ENCODE data around the gene SMIM14.
"Not testable (repeated sequence)": the region's sequence is repeated elsewhere in the genome, so short reads cannot be mapped to it uniquely, and the experiment has no call there.

The SMIM14 gene
- 13.0 to 17.4 (median 15.4) reads per million in 4 donors for total RNA-seq

DNA sequence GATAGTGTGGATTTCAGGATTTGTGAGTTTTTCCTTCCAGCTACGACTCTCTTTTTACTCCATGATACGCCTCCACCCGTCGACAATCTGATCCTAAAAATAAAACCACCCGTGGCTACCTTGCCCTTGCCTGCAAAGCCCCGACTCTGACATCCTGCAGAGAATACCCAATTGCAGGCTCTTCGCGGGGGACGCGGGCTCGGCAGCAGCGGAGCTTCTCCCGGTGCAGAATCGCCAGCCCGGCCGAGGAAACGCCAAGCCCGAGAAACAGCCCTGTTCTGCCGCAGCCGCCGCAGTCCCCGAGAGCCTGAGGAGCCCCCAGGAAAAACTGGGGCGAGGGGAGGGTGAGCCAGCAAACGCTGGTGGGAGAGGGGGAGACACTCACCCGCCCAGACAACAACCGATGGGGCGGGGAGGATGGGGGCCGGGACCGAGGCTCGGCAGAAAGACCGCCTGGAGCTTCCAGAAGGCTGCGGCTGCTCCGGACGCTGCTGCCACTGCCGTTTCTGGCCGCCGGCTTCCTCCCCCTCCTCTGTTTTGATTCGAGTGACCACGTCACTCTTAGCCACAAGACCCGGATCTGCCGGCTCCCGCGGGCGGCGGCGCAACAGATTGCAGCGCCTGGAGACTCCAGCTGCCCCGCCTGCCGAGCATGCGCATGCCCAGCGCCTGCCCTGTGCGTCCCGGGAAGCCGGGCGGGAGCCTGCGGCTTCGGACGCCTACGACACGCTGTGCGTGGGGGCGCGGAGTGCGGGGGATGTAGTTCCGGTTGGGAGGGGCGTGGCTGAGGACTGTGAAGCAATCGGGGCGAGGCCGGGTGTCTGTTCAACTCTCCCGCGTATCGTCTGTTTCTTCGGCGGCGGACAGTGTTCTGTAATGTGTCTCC lies at the start of gene SMIM14:
TSS of gene SMIM14 (minus strand) at position 512 of the 886 bp plus-strand sequence. CDS start 33,720 bp downstream, outside the sequence.
- peak; percentile 79 to 94 (median 83) for DNase-seq

DNA sequence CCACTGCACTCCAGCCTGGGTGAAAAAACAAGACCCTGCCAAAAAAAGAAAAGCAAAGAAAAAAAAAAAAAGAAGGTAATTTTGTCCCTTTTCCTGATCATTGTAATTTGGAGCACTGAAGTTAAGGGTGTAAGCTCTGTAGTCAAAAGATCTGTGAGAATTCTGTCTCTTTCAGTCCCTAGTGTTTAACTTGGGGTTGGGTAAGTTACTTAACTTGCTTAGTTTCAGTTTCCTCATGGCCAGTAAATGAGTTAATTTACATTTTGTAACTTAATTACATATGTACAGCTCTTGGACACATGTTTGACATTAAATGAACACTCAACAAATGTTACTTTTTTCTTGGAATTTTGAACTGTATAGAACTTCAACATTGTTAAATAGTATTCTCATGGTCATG lies 48.3 kb upstream of the SMIM14 start:
- no peak for DNase-seq

DNA sequence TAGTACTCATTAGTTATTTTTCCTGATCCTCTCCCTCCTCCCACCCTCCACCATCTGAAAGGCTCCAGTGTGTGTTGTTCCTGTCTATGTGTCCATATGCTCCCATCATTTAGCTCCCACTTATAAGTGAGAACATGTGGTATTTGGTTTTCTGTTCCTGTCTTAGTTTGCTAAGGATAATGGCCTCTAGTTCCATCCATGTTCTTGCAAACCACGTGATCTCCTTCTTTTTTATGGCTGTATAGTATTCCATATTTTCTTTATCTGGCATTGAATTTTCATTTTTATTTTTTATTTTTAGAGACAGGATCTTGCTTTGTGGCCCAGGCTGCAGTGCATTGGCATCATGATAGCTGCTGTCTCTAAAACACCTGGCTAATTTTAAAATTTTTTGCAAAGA lies 47.3 kb upstream of the SMIM14 start:
- DNase-seq = no peak

DNA sequence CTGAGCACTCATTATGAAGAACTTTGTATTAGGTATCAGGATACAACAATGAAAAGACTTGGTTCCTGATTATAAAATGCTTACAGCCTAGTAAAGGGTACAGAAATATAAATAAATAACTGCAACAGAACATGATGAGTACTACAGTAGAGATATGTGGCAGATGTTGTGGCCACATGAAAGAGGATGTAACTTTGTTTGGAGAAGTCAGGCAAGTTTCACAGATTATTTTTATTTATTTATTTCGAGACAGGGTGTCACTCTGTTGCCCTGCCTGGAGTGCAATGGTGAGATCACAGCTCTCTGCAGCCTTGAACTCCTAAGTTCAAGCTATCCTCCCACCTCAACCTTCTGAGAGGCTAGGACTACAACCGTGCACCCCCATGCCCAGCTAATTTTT lies 43.5 kb upstream of the SMIM14 start:
- DNase-seq = no peak

DNA sequence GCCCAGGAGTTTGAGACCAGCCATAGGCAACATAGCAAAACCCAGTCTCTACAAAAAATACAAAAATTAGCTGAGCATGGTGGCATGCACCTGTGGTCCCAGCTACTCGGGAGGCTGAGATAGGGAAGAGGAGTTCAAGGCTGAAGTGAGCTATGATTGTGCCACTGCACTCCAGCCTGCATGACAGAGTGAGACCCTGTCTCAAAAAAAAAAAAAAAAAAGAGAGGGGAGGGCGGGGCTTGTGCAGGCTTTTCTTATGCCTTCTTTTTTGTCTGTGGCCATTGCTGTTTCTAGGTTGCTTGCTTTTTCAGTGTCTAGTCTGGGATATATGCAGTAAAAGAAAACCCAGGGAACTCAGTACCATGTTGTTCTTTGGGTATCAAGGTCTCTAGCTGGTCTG lies 42.3 kb upstream of the SMIM14 start:
- not testable (repeated sequence) for DNase-seq

DNA sequence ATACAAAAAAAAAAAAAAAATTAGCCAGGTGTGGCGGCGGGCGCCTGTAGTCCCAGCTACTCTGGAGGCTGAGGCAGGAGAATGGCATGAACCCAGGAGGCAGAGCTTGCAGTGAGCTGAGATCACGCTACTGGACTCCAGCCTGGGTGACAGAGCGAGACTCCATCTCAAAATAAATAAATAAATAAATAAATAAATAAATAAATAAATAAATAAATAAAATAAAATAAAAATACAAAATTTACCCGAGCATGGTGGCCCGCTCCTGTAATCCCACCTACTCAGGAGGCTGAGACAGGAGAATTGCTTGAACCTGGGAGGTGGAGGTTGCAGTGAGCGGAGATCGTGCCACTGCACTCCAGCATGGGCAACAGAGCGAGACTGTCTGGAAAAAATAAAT lies 37.0 kb upstream of the SMIM14 start:
- not testable (repeated sequence) for DNase-seq

DNA sequence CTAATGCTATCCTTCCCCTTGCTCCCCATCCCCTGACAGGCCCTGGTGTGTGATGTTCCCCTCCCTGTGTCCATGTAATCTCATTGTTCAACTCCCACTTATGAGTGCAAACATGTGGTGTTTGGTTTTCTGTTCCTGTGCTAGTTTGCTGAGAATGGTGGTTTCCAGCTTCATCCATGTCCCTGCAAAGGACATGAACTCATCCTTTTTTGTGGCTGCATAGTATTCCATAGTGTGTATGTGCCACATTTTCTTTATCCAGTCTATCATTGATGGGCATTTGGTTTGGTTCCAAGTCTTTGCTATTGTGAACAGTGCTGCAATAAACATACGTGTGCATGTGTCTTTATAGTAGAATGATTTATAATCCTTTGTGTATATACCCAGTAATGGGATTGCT lies 31.6 kb upstream of the SMIM14 start:
- DNase-seq = not testable (repeated sequence)

DNA sequence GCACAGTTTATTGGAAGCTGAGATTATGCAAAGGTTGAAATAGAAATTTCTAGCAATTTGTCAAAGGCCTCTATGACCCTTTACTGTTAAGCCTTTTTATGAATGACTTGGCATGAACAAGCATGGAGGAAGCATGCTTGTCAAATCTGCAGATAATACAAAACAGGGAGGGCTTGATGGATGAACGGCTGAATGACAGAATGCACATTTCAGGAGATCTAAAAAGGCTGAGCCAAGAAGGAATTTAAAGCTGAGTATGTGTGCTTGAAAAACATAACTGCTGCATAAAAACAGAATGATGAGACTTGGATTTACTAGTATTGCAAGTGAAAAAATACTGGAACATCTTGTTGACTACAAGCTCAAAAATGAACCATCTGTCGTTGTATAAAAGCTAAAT lies 30.2 kb upstream of the SMIM14 start:
- no peak for DNase-seq

DNA sequence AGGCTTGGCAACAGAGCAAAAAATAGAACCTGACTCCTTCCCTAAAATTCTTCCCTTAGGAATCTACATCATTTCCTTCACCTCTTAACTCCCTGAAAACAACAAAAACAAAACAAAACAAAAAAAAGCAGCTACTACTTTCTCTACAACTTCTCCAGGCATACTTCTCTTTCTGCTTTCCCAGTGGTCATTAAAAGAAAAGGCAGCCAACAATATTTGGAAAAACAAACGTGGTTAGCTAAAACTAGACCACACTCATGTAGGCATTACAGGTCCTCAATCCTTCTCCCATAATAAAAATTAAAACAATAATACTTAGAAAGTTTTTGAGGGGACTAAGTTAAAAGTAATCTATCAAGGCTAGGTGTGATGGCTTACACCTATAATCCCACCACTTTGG lies 29.0 kb upstream of the SMIM14 start:
- no peak for DNase-seq

DNA sequence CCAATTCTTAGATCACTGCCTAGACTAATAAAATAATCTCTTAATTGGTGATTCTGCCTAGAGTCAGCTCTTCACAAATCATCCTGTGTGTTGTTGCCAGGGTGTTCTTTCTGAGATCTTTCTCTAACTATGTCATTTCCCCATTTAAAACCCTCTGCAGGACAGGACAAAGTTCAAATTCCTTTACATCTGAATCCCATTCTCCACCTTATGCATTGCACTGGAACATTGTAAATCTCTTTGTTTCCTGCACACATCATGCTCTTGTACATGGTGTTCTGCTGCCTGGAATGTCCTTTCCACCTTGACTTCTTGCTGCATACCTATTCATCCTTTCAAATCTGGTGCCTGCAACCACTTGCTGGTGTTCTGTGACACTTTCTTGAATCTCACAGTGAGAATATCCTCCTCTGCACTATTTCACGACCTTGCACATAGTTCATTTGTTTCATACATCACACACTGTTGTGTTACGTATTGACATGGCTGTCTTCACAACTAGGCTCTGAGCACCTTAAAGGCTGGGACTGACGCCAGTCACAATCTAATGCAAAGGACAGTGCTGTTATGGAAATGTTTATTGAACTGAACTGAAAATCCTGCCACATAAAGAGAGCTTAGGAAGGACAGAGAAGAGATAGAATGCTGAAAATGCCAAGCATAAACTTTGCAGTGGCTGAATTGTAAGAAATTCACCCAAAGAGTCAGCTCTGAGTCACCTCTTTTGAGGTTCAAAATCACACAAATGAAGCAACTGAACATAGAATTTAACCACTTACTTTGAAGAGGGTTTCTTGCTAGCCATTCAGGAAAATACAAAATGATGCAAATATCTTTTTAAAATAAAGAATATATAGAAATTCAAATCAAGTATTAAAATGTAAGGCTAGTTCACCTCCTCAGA lies 26.4 kb upstream of the SMIM14 start:
- DNase-seq = no peak

DNA sequence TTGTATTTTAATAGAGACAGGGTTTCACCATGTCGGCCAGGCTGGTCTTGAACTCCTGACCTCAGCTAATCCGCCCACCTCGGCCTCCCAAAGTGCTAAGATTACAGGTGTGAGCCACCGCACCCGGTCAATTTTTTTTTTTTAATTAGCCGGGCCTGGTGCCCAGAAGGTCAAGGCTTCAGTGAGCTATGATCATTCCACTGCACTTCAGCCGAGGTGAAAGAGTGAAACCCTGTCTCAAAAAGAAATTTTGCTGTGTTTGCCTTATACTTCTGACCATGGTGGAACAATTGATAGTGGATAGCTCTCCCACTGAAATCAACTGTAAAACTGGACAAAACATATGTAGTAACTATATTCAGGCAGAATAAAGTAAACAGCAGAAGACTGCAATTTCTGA lies 24.0 kb upstream of the SMIM14 start:
- no peak for DNase-seq

DNA sequence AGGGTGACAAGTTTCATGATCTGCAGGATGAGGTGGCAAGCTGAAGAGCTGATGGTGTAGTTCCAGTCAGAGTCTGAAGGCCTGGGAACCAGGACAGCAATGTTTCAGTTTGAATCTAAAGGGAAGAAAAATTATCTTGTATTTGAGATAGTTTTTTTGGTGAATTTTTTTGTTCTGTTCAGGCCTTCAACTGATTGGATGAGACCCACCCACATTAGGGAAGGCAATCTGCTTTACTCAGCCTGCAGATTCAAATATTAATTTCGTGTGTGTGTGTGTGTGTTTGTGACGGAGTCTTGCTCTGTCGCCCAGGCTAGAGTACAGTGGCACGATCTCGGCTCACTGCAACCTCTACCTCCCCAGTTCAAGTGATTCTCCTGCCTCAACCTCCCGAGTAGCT lies 22.1 kb upstream of the SMIM14 start:
- no peak for DNase-seq

DNA sequence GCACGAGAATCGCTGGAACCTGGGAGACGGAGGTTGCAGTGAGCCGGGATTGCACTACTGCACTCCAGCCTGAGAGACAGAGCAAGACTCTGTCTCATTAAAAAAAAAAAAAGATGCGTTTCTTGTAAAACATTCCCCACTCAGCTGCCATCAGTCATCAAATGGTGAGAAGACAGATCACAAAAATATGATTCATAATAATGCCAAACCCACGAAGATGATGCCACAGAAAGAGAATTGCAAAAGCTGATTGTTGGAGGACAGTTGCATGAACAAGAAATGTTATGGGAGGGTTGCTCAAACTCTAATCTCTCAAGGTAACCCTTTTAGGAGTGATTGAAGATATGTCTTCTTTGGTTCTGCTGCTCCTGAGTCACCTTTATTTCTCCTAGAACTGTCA lies 21.4 kb upstream of the SMIM14 start:
- DNase-seq = no peak

DNA sequence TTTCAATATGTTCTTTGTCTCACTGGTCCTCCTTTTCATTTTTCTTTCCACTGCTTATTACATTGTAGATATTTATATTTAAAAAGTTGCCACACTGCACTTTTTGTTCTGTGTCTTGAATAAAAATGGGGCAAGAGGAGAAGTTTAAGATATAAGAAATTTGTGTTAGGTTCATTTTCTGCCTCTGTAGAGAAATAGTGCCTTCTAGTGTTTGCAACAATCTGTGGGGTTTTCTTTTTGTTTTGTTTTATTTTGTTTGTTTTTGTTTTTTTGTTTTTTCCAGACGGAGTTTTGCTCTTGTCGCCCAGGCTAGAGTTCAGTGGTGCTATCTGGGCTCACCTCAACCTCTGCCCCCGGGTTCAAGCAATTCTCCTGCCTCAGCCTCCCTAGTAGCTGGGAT lies 20.1 kb upstream of the SMIM14 start:
- no peak for DNase-seq

DNA sequence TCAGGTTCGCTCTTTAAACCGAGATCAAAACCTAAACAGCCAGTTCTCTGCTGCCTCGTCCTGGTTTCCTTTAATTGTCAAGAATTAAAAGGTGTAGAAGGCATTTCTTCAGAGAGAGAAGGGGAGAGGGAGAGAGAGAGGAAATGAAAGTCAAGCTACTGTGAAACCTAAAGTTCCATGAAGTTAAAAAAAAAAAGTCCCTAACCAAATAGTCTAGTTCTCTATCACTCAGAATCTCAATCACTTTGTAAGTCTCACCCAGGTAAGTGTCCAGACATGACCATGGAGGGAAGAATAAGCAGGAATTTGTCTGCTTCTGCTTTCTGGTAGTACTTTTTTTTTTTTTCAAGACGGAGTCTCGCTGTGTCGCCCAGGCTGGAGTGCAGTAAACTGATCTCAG lies 18.8 kb upstream of the SMIM14 start:
- no peak for DNase-seq

DNA sequence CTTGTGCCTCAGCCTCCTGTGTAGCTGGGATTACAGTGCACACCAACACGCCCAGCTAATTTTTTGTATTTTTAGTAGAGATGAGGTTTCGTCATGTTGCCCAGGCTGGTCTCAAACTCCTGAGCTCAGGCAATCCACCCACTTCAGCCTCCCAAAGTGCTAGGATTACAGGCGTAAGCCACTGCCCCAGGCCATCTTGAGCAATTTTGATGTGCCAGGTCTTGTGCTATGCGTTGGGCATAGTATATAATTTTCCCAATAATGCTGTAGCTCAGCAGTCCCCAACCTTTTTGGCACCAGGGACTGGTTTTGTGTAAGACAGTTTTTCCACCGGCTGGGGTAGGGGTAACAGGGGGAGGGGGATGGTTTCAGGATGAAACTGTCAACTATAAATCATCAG lies 18.0 kb upstream of the SMIM14 start:
- not testable (repeated sequence) for DNase-seq

DNA sequence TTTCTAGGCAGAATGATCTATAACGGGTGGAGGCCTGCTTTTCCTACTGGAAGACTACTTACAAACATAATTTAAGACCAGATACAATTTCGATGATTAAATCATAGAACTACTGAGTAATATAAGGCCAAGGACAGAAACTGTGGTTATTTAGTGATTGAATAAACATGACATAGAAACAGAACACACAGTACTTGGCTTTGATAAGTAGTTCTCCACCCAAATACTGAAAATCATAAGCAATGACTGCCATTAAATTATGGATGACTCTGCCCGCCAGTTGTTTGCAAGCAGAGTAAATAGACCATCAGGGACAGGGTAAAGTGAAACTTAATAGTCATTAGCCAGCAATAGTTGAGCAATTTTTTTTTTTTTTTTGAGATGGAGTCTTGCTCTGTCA lies 17.2 kb upstream of the SMIM14 start:
- DNase-seq = no peak

DNA sequence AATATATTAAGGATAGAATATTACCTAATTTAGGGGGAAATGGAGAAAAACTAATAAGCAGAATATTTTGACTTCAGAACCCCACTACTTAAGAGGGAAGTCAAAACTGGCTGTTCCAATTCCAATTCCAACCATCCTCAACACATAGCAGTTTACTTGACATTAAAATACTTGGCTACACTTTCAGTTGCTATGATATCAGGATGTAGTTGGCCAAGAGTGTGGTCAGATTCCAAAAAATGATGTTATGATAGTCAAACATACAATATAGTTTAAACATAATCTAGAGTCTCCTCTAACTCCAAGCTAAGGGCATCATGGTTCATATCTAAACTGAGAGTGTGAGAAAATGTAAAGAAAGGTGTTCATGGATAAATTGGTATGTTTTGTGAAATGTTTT lies 16.5 kb upstream of the SMIM14 start:
- DNase-seq = no peak

DNA sequence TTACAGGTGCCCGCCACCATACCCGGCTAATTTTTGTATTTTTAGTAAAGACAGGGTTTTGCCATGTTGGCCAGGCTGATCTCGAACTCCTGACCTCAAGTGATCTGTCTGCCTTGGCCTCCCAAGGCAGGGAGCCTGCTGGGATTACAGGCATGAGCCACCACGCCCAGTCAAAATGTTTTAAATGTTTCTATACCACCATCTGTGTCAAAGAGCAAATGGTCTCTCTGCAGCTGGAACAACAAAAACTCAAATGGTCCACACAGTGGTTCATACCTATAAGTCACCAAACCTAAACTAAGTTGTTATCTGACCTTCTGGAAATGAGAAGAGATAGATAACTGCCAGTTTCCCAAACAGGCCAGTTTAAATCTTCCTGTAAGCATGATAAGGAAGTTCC lies 12.9 kb upstream of the SMIM14 start:
- DNase-seq = not testable (repeated sequence)

DNA sequence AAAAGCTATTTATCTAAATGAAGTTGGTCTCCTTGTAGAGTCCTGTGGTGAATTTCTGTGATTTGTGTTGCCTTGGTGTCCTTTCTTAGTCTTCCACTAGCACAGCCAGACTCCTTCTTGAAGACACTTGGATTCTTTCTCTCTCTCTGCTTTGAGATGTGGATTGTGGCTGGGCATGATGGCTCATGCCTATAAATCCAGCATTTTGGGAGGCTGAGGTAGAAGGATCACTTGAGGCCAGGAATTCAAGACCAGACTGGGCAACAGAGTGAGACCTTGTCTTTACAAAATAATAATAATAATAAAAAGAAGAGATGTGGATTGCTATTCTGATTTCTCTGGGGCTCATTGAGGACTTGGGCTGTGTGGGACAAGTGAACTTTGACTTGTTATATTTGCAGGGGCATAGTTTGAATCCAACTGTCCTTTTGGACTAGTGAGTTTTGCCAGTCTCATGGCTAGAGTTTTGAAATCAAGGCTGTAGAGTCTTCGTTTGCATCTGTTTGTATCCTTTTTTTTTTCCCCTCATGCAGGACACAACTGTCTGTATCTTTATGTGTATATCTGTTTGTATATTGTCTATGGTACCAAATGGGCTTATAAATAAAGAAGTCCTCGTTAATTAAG lies 11.1 kb upstream of the SMIM14 start:
- DNase-seq = no peak

DNA sequence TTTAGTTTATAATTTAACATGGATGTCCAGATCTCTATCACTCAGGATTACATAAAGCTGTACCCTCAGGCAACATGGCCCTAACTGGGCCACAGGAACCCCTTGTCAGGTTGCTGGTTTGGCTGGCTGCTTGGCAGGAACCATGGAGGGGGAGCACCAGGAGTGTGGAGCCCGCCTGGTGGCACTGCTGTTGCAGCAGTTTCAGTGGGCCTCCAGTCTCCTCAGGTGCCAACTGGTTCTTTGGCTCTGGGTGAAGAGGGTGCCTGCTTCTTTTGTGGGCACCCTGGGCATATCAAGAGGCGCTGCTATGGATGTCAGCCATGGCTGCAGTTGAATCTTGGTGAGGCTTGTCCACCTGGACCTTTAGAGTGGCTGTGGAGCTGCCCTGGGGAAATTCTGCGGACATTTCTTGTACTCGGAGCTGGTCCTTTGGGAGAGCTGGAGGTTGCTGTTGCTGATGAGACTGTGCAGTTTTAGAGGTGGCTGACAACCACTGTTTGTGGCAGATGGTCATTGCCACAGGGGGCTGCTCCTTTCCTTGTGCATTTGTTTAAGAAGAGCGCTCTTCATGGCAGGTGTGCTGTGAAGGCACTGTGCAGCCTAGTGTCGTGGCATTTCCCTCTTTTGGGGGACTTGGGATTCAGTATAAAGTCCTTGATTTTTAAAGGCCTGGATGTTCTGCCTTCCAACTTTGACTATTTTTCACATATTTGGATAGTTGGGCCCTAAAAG lies 10.3 kb upstream of the SMIM14 start:
- DNase-seq = no peak

DNA sequence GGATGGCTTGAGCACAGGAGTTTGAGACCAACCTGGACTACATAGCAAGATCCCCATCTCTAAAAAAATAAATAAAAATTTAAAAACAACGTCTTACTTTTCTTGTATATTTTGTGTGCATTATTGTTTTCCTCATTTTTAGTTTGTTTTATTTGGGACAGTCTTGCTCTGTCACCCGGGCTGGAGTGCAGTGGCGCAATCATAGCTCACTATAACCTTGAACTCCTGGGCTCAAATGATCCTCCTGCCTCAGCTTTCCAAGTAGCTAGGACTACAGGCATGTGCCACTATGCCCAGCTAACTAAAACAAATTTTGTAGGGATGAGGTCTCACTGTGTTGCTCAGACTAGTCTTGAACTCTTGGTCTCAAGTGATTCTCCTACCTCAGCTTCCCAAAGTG lies 9.5 kb upstream of the SMIM14 start:
- DNase-seq = no peak

All from T-helper 1 cell (primary cell).